ENCODE measurements around the gene SIRT7. TPM values are rescaled to one million over a fixed set of nuclear protein-coding genes. Genes with fewer than 3 reads are reported as not detected.

Gene SIRT7
- total RNA-seq, 2 donors from 2014 or later: 48.9 to 58.2 TPM

- H3K9me3 ChIP-seq (ENCODE audit: control insufficient read depth, low read length, poor library complexity, severe bottlenecking): no peaks in the 10 kb centered on the region
- no peaks in the 10 kb centered on the region for H3K4me1 Mint-ChIP-seq
- no peak overlapping the region for H3K27ac Mint-ChIP-seq
- DNase-seq: no peak
- peaks cover 6% of the 10 kb centered on the region for H3K27me3 Mint-ChIP-seq
- H3K4me3 Mint-ChIP-seq: no peak overlapping the region
- peaks cover 2% of the 10 kb centered on the region for H3K36me3 Mint-ChIP-seq (ENCODE audit: low read depth)
- no peak for ATAC-seq
Observed at GRCh38 chr17:81905993-81906392, 12.0 kb downstream of the SIRT7 start.

GRCh38 chr17:81905424-81905875 is 12.5 kb downstream of the SIRT7 start:
- ATAC-seq: no peak

GRCh38 chr17:81904600-81905423 is 13.2 kb downstream of the SIRT7 start:
- ATAC-seq (no peak), DNase-seq (no peak)
- H3K9me3 ChIP-seq (ENCODE audit: control insufficient read depth, low read length, poor library complexity, severe bottlenecking): no peaks in the 10 kb centered on the region
- Mint-ChIP-seq H3K4me3 (no peak overlapping the region), H3K4me1 (peaks cover 4% of the 10 kb centered on the region), H3K36me3 (ENCODE audit: low read depth) (peaks cover 3% of the 10 kb centered on the region), H3K27ac (no peak overlapping the region), H3K27me3 (peaks cover 18% of the 10 kb centered on the region)

More at GRCh38 chr17:81905424-81905875, 12.5 kb downstream of the SIRT7 start:
- peaks cover 4% of the 10 kb centered on the region for H3K4me1 Mint-ChIP-seq
- H3K27me3 Mint-ChIP-seq: peaks cover 11% of the 10 kb centered on the region
- DNase-seq: no peak
- H3K36me3 Mint-ChIP-seq (ENCODE audit: low read depth): peaks cover 2% of the 10 kb centered on the region
- H3K9me3 ChIP-seq (ENCODE audit: control insufficient read depth, low read length, poor library complexity, severe bottlenecking): no peaks in the 10 kb centered on the region
- H3K4me3 Mint-ChIP-seq: no peak overlapping the region
- H3K27ac Mint-ChIP-seq: no peak overlapping the region

- no peak for DNase-seq
- Mint-ChIP-seq H3K4me3 (no peak overlapping the region), H3K4me1 (peaks cover 4% of the 10 kb centered on the region), H3K36me3 (ENCODE audit: low read depth) (peaks cover 3% of the 10 kb centered on the region), H3K27me3 (peaks cover 19% of the 10 kb centered on the region), H3K27ac (no peak overlapping the region)
- ATAC-seq: no peak
- no peaks in the 10 kb centered on the region for H3K9me3 ChIP-seq (ENCODE audit: control insufficient read depth, low read length, poor library complexity, severe bottlenecking)
Observed at GRCh38 chr17:81903896-81904599, 13.9 kb downstream of the SIRT7 start.

GRCh38 chr17:81903415-81903831 is 14.6 kb downstream of the SIRT7 start:
- no peaks in the 10 kb centered on the region for H3K9me3 ChIP-seq (ENCODE audit: control insufficient read depth, low read length, poor library complexity, severe bottlenecking)
- Mint-ChIP-seq H3K4me3 (no peak overlapping the region), H3K4me1 (peaks cover 4% of the 10 kb centered on the region), H3K27me3 (peaks cover 19% of the 10 kb centered on the region), H3K27ac (no peak overlapping the region), H3K36me3 (ENCODE audit: low read depth) (peaks cover 3% of the 10 kb centered on the region)
- ATAC-seq: no peak
- DNase-seq: no peak

- no peak for DNase-seq
- peak overlapping the region; percentile 39 for H3K4me3 Mint-ChIP-seq
- peaks cover 4% of the 10 kb centered on the region for H3K4me1 Mint-ChIP-seq
Observed at GRCh38 chr17:81902653-81903414, 15.1 kb downstream of the SIRT7 start.

GRCh38 chr17:81902023-81902652 is 15.8 kb downstream of the SIRT7 start, which contains the start of gene NPB:
Gene NPB (plus strand): TSS chr17:81902238. CDS start chr17:81902278, 40 bp downstream.
- peak; percentile 64 for ATAC-seq
- Mint-ChIP-seq H3K27me3 (peaks cover 19% of the 10 kb centered on the region), H3K27ac (no peak within 1 kb of the TSS)

More at GRCh38 chr17:81902653-81903414, 15.1 kb downstream of the SIRT7 start:
- ATAC-seq: peak; percentile 55
- H3K9me3 ChIP-seq (ENCODE audit: control insufficient read depth, low read length, poor library complexity, severe bottlenecking): no peaks in the 10 kb centered on the region
- peaks cover 3% of the 10 kb centered on the region for H3K36me3 Mint-ChIP-seq (ENCODE audit: low read depth)
- H3K27me3 Mint-ChIP-seq: peaks cover 19% of the 10 kb centered on the region
- no peak overlapping the region for H3K27ac Mint-ChIP-seq

GRCh38 chr17:81901167-81902022 is 16.6 kb downstream of the SIRT7 start:
- H3K4me3 Mint-ChIP-seq: peak overlapping the region; percentile 64
- DNase-seq (no peak), ATAC-seq (peak; percentile 15)
- H3K27ac Mint-ChIP-seq: no peak overlapping the region
- H3K9me3 ChIP-seq (ENCODE audit: control insufficient read depth, low read length, poor library complexity, severe bottlenecking): no peaks in the 10 kb centered on the region
- H3K36me3 Mint-ChIP-seq (ENCODE audit: low read depth): peaks cover 3% of the 10 kb centered on the region
- peaks cover 4% of the 10 kb centered on the region for H3K4me1 Mint-ChIP-seq
- peaks cover 19% of the 10 kb centered on the region for H3K27me3 Mint-ChIP-seq

More at GRCh38 chr17:81902023-81902652, 15.8 kb downstream of the SIRT7 start, which contains the start of gene NPB:
- H3K36me3 Mint-ChIP-seq (ENCODE audit: low read depth): peaks cover 3% of the 10 kb centered on the region
- peaks cover 4% of the 10 kb centered on the region for H3K4me1 Mint-ChIP-seq
- H3K4me3 Mint-ChIP-seq: peak within 1 kb of the TSS; percentile 64
- no peak for DNase-seq
- H3K9me3 ChIP-seq (ENCODE audit: control insufficient read depth, low read length, poor library complexity, severe bottlenecking): no peaks in the 10 kb centered on the region

GRCh38 chr17:81900181-81900820 is 17.7 kb downstream of the SIRT7 start:
- H3K4me3 Mint-ChIP-seq: no peak overlapping the region
- DNase-seq: no peak
- H3K27ac Mint-ChIP-seq: no peak overlapping the region
- H3K36me3 Mint-ChIP-seq (ENCODE audit: low read depth): peaks cover 3% of the 10 kb centered on the region
- peaks cover 19% of the 10 kb centered on the region for H3K27me3 Mint-ChIP-seq
- no peak for ATAC-seq
- peaks cover 4% of the 10 kb centered on the region for H3K4me1 Mint-ChIP-seq
- no peaks in the 10 kb centered on the region for H3K9me3 ChIP-seq (ENCODE audit: control insufficient read depth, low read length, poor library complexity, severe bottlenecking)

GRCh38 chr17:81899514-81900166 is 18.3 kb downstream of the SIRT7 start:
- no peak overlapping the region for H3K27ac Mint-ChIP-seq
- no peak for ATAC-seq
- H3K9me3 ChIP-seq (ENCODE audit: control insufficient read depth, low read length, poor library complexity, severe bottlenecking): no peaks in the 10 kb centered on the region
- no peak for DNase-seq
- H3K4me3 Mint-ChIP-seq: no peak overlapping the region
- peaks cover 19% of the 10 kb centered on the region for H3K27me3 Mint-ChIP-seq
- peaks cover 3% of the 10 kb centered on the region for H3K36me3 Mint-ChIP-seq (ENCODE audit: low read depth)
- peaks cover 4% of the 10 kb centered on the region for H3K4me1 Mint-ChIP-seq

- no peak for ATAC-seq
- peaks cover 19% of the 10 kb centered on the region for H3K27me3 Mint-ChIP-seq
- no peak overlapping the region for H3K4me3 Mint-ChIP-seq
- no peaks in the 10 kb centered on the region for H3K9me3 ChIP-seq (ENCODE audit: control insufficient read depth, low read length, poor library complexity, severe bottlenecking)
- H3K4me1 Mint-ChIP-seq: peaks cover 4% of the 10 kb centered on the region
- DNase-seq: no peak
- no peak overlapping the region for H3K27ac Mint-ChIP-seq
- H3K36me3 Mint-ChIP-seq (ENCODE audit: low read depth): peaks cover 2% of the 10 kb centered on the region
Observed at GRCh38 chr17:81898885-81899284, 19.1 kb downstream of the SIRT7 start.

Data from T-helper 17 cell (primary cell).